Omental fat pad (tissue), 4 donors: ENCODE data around the gene DSCAML1. TPM values are rescaled to one million over a fixed set of nuclear protein-coding genes. Genes with fewer than 3 reads are reported as not detected.
"Not testable (repeated sequence)": the region's sequence is repeated elsewhere in the genome, so short reads cannot be mapped to it uniquely, and the experiment has no call there.

Source experiments
- ATAC-seq: fragments of 150-250 bp; one replicate; pipeline ENCODE4 v1.9.1; 2016; ENCODE audit warnings: mild to moderate bottlenecking, moderate library complexity; ENCODE audit not compliant: low FRiP score
- DNase-seq: peaks from one replicate; pipeline ENCODE4 v3.0.0-alpha.2; 2019; ENCODE audit warnings: low spot score
- total RNA-seq, 4 donors: library from RNA; depleted of rRNA; stranded (reverse); fragments of >200 nt; gene quantifications; one replicate each; pipeline ENCODE4 v1.1.0, GENCODE V29; 2016
- TF ChIP-seq, protein P1 (sequence below), 3 donors: fragments of 450-650 bp; IDR thresholded peaks; one replicate each; pipeline ENCODE4 v1.5.1; 2016 to 2017; ENCODE audit warnings: antibody characterized with exemption in 3 of 3, mild to moderate bottlenecking in 3 of 3, moderate library complexity in 2 of 3

DSCAML1 gene
- total RNA-seq, 4 donors from 2014 or later, result 0.95 to 10.9 (median 3.9) TPM

DNA sequence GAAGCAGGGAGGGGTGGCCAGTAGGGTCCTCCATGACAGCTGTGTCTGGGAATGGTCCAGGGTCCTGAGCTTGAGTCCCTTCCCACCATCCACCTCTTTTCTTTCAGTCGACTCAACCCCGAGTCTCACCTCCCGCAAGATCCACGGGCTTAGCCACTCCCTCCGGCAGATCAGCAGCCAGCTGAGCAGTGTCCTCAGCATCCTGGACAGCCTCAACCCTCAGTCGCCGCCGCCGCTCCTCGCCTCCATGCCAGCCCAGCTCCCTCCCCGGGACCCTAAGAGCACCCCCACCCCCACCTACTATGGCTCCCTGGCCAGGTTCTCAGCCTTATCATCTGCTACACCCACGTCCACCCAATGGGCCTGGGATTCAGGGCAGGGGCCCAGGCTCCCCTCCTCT, 387.5 kb downstream of the DSCAML1 start:
- ATAC-seq (no peak), DNase-seq (no peak)
- TF ChIP-seq, protein P1, sequence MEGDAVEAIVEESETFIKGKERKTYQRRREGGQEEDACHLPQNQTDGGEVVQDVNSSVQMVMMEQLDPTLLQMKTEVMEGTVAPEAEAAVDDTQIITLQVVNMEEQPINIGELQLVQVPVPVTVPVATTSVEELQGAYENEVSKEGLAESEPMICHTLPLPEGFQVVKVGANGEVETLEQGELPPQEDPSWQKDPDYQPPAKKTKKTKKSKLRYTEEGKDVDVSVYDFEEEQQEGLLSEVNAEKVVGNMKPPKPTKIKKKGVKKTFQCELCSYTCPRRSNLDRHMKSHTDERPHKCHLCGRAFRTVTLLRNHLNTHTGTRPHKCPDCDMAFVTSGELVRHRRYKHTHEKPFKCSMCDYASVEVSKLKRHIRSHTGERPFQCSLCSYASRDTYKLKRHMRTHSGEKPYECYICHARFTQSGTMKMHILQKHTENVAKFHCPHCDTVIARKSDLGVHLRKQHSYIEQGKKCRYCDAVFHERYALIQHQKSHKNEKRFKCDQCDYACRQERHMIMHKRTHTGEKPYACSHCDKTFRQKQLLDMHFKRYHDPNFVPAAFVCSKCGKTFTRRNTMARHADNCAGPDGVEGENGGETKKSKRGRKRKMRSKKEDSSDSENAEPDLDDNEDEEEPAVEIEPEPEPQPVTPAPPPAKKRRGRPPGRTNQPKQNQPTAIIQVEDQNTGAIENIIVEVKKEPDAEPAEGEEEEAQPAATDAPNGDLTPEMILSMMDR (IDR thresholded peaks at IDR 0.05), result no peak

DNA sequence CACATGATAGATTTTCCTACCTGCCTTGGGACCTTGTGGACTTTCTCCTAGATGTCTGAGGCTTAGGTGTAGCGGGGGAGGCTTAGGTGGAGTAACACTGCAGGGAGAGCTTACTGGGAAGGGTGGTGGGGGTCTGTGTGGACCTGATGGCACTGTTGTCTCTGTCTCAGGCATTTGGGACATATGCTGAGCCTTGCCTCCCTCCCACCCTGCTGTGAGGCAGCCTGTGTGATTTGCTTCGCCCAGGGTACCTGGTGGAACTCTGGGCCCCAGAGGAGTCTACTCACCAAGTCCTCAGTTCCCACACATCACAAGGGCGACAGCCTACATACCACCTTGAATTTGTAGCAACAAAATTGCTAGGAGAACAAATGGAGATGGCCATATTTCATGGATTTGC, 388.7 kb downstream of the DSCAML1 start:
- ATAC-seq (no peak), DNase-seq (no peak)

DNA sequence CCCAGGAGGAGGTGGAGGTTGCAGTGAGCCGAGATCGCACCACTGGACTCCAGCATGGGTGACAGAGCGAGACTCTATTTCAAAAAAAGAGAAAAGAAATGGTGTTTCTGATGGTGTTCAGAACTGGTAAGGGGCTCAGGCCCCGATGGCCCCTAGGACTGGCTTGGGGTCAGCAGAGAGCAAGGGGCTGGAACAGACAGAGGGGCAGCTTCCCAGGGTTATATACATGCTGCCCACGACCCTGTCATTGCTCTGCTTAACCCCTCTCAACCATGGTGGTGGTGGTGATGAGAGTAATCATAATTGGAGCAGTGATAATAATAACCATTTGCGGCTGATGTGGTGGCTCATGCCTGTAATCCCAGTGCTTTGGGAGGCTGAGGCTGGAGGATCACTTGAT, 390.0 kb downstream of the DSCAML1 start:
- ATAC-seq, result no peak
- no peak for DNase-seq
- TF ChIP-seq, protein P1 (IDR thresholded peaks at IDR 0.05), result no peak

More for the DNA sequence above, 388.7 kb downstream of the DSCAML1 start:
- TF ChIP-seq, protein P1 (IDR thresholded peaks at IDR 0.05), result no peak

DNA sequence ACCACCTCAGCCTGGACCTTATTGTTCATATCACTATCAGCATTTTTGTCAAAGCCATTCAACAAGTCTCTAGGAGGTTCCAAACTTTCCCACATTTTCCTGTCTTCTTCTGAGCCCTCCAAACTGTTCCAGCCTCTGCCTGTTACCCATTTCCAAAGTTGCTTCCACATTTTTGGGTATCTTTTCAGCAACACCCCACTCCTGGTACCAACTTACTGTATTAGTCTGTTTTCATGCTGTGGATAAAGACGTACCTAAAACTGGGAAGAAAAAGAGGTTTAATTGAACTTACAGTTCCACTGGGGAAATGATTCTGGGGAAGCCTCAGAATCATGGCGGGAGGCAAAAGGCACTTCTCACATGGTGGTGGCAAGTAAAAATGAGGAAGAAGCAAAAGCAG, 391.1 kb downstream of the DSCAML1 start:
- DNase-seq, ATAC-seq: not testable (repeated sequence)

DNA sequence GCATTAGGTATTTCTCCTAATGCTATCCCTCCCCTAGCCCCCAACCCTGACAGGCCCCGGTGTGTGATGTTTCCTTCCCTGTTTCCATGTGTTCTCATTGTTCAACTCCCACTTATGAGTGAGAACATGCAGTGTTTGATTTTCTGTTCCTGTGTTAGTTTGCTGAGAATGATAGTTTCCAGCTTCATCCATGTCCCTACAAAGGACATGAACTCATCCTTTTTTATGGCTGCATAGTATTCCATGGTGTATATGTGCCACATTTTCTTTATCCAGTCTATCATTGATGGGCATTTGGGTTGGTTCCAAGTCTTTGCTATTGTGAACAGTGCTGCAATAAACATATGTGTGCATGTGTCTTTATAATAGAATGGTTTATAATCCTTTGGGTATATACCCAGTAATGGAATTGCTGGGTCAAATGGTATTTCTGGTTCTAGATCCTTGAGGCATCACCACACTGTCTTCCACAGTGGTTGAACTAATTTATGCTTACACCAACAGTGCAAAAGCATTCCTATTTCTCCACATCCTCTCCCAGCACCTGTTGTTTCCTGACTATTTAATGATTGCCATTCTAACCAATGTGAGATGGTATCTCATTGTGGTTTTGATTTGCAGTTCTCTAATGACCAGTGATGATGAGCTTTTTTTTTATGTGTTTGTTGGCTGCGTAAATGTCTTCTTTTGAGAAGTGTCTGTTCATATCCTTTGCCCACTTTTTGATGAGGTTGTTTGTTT, 397.7 kb downstream of the DSCAML1 start:
- ATAC-seq, result not testable (repeated sequence)

DNA sequence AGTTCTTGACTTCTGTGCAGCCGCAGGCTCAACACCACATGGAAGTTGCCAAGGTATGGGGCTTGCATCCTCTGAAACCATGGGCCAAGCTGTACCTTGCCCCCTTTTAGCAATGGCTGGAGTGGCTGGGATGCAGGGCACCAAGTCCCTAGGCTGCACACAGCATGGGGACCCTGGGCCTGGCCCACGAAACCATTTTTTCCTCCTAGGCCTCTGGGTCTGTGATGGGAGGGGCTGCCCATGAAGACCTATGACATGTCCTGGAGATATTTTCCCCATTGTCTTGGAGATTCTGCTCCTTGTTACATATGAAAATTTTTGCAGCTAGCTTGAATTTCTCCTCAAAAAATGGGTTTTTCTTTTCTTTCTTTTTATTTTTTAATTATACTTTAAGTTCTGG, 398.4 kb downstream of the DSCAML1 start:
- not testable (repeated sequence) for DNase-seq, ATAC-seq

More for the DNA sequence above, 397.7 kb downstream of the DSCAML1 start:
- not testable (repeated sequence) for DNase-seq

DNA sequence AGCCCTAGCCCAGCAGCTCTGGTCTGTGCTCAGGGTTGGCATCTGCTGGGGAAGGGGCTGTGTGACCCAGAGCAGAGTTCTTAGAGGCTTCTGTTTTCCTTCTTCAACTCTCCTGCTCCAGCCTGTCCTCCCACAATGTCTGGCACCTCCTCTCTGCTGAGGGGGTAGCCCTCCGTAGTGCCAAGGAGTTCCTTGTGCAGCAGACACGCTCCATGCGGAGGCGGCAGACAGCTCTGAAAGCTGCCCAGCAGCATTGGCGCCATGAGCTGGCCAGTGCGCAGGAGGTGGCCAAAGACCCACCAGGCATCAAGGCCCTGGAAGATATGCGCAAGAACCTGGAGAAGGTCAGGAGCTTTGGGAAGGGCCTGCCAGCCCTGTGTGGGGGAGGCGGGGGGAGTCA, 400.0 kb downstream of the DSCAML1 start:
- DNase-seq (no peak), ATAC-seq (no peak)
- TF ChIP-seq, protein P1 (IDR thresholded peaks at IDR 0.05), result no peak

DNA sequence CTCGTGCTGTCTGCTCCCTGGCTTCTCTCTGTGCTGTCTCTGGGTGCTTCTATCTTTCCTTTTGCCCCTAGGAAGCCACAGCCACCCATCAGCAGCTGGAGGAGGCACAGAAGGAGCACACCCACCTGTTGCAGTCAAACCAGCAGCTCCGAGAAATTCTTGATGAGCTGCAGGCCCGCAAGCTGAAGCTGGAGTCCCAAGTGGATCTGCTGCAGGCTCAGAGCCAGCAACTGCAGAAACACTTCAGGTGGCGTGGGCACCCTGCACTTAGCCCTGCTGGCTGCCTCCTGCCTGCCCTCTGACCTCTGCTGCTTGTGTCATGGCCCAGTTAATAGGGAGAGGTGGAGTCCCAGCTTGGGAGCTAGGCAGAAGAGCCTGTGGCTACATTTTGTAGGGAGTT, 401.5 kb downstream of the DSCAML1 start:
- TF ChIP-seq, protein P1 (IDR thresholded peaks at IDR 0.05), result no peak
- no peak for ATAC-seq
- no peak for DNase-seq
